ENCODE data around the gene MBD6. TPM values are rescaled to one million over a fixed set of nuclear protein-coding genes. Genes with fewer than 3 reads are reported as not detected.

MBD6 gene
- total and polyA plus RNA-seq, 2 donors from 2014 or later = 38.4 to 118 TPM

DNA sequence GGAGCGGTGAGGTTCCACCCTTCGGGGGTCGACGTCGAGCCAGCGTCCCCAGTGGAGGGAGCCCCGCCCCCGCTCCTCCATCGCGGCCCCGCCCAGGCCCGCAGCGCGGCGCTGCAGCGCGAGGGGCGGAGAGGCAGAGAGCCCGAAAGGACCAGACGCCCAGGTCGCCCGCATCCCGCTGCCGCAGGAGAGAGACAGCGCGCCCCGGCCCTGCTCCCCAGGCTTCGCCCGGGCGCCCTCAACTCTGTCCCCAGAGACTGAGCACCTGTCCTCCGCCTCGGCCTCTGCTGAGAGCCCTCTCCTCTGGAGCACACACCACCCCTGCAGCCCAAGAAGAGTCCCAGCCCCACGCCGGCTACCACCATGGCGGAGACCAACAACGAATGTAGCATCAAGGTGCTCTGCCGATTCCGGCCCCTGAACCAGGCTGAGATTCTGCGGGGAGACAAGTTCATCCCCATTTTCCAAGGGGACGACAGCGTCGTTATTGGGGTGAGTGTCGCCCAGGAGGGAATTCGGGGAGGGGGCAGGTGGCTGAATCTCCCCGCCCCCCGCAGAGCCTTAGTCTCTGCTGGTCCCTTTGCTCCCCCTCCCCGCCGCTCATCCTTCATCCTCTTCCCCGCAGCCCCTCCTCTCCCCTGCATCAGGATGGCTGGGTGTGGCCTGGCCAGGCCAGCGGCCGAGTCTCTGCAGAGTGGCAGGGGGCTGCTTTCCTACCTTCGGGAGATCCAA is 27.5 kb downstream of the MBD6 start, which contains the start of gene KIF5A:
Gene KIF5A, plus strand, starts transcription at position 136 of the 732 bp plus-strand sequence. Its CDS starts 228 bp downstream, at position 364.
- Histone ChIP-seq H3K27me3 (ENCODE audit: control insufficient read depth, insufficient read depth, low read length) (peaks cover 17% of the 10 kb centered on the region), H3K27ac (ENCODE audit: low read depth in 2 of 2, low read length in 2 of 2) (no peak within 1 kb of the TSS), H3K9ac (ENCODE audit: low read length in 3 of 3) (peak within 1 kb of the TSS in 1 of 3 donors; percentile 54), H3K4me1 (ENCODE audit: control insufficient read depth in 2 of 3, insufficient read depth in 2 of 3, low read depth in 1 of 3, low read length in 3 of 3) (peaks cover 0 to 14% (median 14%) of the 10 kb centered on the region in 3 donors), H3K36me3 (ENCODE audit: control insufficient read depth in 2 of 3, insufficient read depth in 3 of 3, low read length in 3 of 3) (no peaks in the 10 kb centered on the region), H3K9me3 (ENCODE audit: control insufficient read depth in 2 of 3, insufficient read depth in 1 of 3, low read length in 3 of 3) (no peaks in the 10 kb centered on the region), H3K4me3 (ENCODE audit: low read length in 3 of 3) (peak within 1 kb of the TSS in 2 of 3 donors; percentile 14 to 52)
- FAIRE-seq (no peak), DNase-seq (peak; percentile 33 to 77 (median 47))
- TF ChIP-seq, protein P1, sequence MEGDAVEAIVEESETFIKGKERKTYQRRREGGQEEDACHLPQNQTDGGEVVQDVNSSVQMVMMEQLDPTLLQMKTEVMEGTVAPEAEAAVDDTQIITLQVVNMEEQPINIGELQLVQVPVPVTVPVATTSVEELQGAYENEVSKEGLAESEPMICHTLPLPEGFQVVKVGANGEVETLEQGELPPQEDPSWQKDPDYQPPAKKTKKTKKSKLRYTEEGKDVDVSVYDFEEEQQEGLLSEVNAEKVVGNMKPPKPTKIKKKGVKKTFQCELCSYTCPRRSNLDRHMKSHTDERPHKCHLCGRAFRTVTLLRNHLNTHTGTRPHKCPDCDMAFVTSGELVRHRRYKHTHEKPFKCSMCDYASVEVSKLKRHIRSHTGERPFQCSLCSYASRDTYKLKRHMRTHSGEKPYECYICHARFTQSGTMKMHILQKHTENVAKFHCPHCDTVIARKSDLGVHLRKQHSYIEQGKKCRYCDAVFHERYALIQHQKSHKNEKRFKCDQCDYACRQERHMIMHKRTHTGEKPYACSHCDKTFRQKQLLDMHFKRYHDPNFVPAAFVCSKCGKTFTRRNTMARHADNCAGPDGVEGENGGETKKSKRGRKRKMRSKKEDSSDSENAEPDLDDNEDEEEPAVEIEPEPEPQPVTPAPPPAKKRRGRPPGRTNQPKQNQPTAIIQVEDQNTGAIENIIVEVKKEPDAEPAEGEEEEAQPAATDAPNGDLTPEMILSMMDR (IDR thresholded peaks at IDR 0.05; ENCODE audit: borderline replicate concordance, extremely low read depth, insufficient read depth) = no peak
- intact Hi-C loops (cut with DNase I) = no loop called here

DNA sequence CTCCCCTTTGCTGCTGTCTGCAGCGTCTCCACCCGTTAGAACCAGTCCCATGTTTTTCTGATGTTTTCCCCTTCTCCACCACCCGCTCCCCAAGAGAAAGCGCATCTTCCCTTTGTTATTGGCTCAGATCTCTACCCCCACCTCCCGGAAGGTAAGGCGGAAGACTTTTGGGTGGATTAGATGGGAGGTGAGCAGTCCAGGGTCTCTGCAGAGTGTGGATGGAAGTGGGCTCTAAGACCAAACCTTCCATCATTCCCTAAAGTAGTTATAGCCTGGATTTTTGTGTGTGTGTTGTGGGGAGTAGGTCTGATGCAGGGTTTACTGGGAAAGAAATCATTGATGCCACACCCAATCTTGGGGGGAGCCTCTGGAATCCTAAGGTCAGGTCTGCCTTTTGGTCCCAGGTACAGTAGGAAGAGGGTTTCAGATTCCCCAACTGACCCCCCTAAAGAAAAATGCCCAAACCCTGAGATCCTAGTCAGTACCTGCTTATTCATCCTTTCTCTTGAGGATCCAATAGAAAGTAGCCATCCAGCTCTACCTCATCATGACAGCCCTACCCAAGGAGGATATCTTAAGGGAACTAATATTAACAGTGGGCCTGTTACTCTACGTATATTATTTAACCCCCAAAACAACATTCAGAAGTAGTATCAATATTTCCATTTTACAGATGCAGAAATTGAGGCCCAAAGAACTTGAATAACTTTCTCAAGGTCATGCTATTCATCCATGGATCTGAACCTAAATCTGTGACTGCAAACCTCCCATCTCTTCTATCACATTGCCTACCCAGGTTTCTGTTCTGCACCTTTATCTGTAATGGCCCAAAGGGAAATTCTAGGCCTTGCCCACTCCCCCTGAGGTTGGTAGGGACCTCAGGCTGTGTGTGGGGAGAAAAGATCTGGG is 28.3 kb downstream of the MBD6 start:
- Histone ChIP-seq H3K4me1 (ENCODE audit: control insufficient read depth in 2 of 3, insufficient read depth in 2 of 3, low read depth in 1 of 3, low read length in 3 of 3) (peaks cover 0 to 11% (median 6%) of the 10 kb centered on the region in 3 donors), H3K9me3 (ENCODE audit: control insufficient read depth in 2 of 3, insufficient read depth in 1 of 3, low read length in 3 of 3) (no peaks in the 10 kb centered on the region), H3K4me3 (ENCODE audit: low read length in 3 of 3) (no peak overlapping the region), H3K9ac (ENCODE audit: low read length in 3 of 3) (no peak overlapping the region), H3K27me3 (ENCODE audit: control insufficient read depth, insufficient read depth, low read length) (peaks cover 17% of the 10 kb centered on the region), H3K27ac (ENCODE audit: low read depth in 2 of 2, low read length in 2 of 2) (no peak overlapping the region), H3K36me3 (ENCODE audit: control insufficient read depth in 2 of 3, insufficient read depth in 3 of 3, low read length in 3 of 3) (no peaks in the 10 kb centered on the region)
- no peak for DNase-seq
- TF ChIP-seq, protein P1 (IDR thresholded peaks at IDR 0.05; ENCODE audit: borderline replicate concordance, extremely low read depth, insufficient read depth) = no peak
- intact Hi-C loops (cut with DNase I) = no loop called here
- no peak for FAIRE-seq

GRCh38 chr12:57551637-57552305 is 29.1 kb downstream of the MBD6 start:
- Histone ChIP-seq H3K4me3 (ENCODE audit: low read length in 3 of 3) (no peak overlapping the region), H3K9ac (ENCODE audit: low read length in 3 of 3) (no peak overlapping the region), H3K9me3 (ENCODE audit: control insufficient read depth in 2 of 3, insufficient read depth in 1 of 3, low read length in 3 of 3) (no peaks in the 10 kb centered on the region), H3K36me3 (ENCODE audit: control insufficient read depth in 2 of 3, insufficient read depth in 3 of 3, low read length in 3 of 3) (no peaks in the 10 kb centered on the region), H3K27ac (ENCODE audit: low read depth in 2 of 2, low read length in 2 of 2) (no peak overlapping the region), H3K27me3 (ENCODE audit: control insufficient read depth, insufficient read depth, low read length) (peaks cover 17% of the 10 kb centered on the region), H3K4me1 (ENCODE audit: control insufficient read depth in 2 of 3, insufficient read depth in 2 of 3, low read depth in 1 of 3, low read length in 3 of 3) (peaks cover 0 to 5% (median 0%) of the 10 kb centered on the region in 3 donors)
- FAIRE-seq (no peak), DNase-seq (no peak)
- intact Hi-C loops (cut with DNase I) = no loop called here
- TF ChIP-seq, protein P1 (IDR thresholded peaks at IDR 0.05; ENCODE audit: borderline replicate concordance, extremely low read depth, insufficient read depth) = no peak
